H54 (cell line): ENCODE measurements around the gene USP10.
"Not testable (repeated sequence)": the region's sequence is repeated elsewhere in the genome, so short reads cannot be mapped to it uniquely, and the experiment has no call there.

ENCODE experiments used
- DNase-seq: peaks from one replicate; pipeline ENCODE4 v3.0.0; 2011; ENCODE audit warnings: low spot score, mixed read lengths; ENCODE audit not compliant: insufficient read length
- FAIRE-seq: peaks from 3 replicates; lab custom pipeline; 2011; peaks lifted over from hg19 to GRCh38; lab: Jason Lieb, UNC
- POLR2A ChIP-seq: IDR thresholded peaks from 2 replicates; pipeline ENCODE4 v1.6.1; 2011; ENCODE audit warnings: low read depth, mild to moderate bottlenecking, low read length

USP10 gene

GRCh38 chr16:84717484-84717883 is 17.7 kb downstream of the USP10 start:
- no peak for TF ChIP-seq POLR2A
- FAIRE-seq: no peak
- no peak for DNase-seq

DNA sequence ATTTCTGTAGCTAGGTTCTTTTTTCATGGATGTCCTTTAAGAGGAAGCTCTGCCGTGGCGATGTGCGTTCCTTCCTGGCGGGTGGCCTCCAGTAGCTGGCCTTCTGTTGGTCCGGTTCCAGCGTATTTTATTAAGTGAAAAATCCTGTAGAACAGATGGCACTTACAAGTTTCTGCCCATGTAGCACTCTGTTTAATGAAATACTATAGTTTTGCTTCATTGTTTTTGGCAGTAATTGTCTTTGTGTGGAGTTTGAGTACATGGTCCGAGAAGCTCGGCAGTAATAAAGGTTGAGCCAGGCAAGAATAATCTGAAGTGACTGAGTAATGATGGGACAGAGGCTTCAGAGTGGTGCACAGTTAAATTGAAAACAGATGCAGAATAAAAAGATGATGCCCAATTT is 20.4 kb downstream of the USP10 start:
- no peak for TF ChIP-seq POLR2A
- FAIRE-seq: no peak
- no peak for DNase-seq

DNA sequence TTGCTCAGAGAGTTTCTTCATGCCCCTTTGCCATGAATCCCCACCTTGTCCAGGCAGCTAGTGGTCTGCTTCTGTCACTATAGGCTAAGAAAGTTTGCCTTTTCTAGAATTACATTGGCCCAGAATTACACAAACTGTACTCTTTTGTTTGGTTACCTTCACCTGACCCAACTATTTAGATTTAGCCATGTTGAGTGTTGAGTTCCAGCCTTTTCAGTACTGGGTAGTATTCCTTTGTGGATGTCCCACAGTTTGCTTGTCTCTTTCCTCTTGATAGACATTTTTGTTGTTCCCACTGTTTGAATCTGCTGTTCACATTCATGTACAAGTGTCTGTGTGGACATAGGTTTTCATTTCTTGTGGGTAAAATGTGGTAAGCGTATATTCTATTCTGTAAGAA is 22.3 kb downstream of the USP10 start:
- no peak for TF ChIP-seq POLR2A
- FAIRE-seq: no peak
- no peak for DNase-seq

GRCh38 chr16:84723906-84724305 is 24.1 kb downstream of the USP10 start:
- FAIRE-seq (no peak), DNase-seq (no peak)
- no peak for TF ChIP-seq POLR2A

DNA sequence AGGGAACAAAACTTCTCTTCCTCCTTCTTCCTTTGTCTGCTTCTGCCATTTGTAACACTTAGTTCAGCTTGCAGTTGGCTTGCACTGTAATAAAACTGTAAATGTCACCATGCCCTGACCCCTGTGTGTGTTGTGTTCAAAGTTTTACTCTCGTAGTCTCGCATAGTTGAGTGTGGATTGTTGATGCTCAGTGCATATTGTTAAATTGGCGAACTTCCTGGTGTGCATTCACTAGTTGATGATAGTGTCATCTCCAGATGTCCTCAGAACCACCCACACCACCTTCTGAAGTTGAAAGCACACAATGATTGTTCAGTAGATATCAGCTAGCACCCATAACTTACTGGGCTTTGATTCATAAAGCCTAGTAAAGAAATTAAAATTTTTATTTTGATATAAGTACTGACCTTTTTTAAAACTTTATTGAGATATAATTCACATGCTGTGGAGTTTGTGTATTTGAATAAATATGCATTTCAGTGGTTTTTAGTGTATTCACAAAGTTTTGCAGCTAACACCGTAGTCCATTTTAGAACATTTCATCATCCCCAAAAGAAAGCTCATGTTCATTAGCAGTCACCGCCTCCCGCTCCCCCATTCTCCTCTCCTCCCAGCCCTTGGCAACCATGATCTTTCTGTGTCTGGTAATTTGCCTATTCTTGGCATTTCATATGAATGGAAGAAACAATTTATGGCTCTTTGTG is 25.0 kb downstream of the USP10 start:
- no peak for FAIRE-seq
- DNase-seq: no peak
- no peak for TF ChIP-seq POLR2A

DNA sequence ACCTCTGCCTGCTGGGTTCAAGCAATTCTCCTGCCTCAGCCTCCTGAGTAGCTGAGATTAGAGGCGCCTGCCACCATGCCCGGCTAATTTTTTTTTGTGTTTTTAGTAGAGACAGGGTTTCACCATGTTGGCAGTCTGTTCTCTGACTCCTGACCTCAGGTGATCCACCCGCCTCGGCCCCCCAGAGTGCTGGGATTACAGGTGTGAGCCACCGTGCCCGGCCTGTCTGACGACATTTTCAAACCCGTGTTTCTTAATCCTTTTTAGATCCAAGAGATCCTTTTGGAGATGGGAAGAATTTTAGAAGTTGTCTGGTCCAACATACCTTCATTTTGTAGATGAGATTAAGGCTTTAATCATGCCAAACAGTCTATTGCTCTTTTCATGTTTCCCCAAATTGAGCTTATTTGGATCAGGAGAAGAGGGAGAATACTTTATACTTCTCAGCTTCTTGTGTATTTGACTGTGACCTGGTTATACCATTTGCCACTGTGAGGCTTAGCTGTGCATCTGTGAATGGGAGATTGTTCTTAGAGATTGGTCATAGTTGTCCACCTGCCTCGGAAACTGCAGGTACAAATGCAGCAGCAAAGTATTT is 25.8 kb downstream of the USP10 start:
- DNase-seq (no peak), FAIRE-seq (no peak)
- no peak for TF ChIP-seq POLR2A

GRCh38 chr16:84726079-84726668 is 26.4 kb downstream of the USP10 start:
- DNase-seq: peak; percentile 47
- peak; percentile 76 for FAIRE-seq
- TF ChIP-seq POLR2A: no peak

- DNase-seq: no peak
- FAIRE-seq: no peak
- TF ChIP-seq POLR2A: no peak
Observed at GRCh38 chr16:84726669-84727467, 27.1 kb downstream of the USP10 start.

- no peak for FAIRE-seq
- no peak for TF ChIP-seq POLR2A
- DNase-seq: no peak
Observed at GRCh38 chr16:84728853-84729424, 29.1 kb downstream of the USP10 start.

DNA sequence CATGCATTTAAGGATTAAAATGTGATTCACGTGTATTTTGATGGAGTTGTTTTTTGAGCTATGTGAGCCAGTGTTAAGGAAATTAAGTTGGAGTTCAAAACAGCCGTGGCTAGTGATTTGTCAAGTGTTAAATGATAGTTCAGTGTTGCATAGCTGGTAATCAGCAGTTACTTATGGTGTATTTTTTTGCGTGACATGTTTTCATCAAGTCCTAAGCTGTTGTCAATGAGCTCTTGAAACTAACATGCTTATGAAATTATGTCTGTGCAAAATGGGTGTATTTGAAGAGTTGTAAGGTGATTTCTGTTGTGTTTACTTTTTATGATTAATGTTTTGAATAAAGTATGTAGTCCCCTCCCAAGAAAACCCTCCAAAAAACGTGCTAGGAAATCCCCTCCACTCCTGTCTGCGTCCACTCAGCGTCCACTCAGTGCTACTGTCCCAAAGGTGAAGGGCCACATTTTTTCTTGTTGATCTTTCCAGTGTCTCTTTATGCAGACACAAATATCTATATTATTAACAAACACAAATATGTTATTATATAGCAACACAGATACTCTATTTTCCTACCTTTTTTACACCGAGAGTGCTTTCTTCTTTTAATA is 30.0 kb downstream of the USP10 start:
- peak; percentile 53 for FAIRE-seq
- no peak for TF ChIP-seq POLR2A
- no peak for DNase-seq

DNA sequence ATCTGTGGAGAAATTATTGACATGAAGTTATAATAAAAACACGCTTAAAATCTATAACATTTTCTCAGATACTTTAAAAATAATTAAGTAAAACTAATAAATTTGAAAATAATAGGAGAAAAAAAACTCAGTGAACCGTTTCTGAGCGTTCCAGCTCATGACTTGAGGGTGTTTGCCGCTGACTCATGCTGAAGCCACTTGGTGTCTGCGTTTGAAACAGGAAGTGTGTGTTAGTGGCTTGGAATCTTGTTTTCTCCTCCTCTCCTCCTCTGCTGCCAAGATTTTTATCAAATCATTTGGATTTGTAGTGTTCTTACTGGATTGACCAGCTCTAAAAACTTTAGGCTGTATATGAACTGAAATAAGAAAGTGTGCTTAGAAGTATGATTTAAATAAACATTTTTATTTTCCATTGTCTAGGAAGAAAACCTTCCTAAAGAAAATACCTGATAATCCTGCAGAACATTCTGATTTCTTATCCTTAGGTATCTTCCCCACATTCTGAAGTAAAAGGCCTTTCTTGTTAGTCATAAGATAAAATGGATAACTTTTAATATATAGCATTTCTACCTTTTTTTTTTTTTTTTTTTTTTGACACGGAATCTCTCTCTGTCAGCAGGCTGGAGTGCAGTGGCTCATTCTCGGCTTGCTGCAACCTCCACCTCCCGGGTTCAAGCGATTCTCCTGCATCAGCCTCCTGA is 30.8 kb downstream of the USP10 start:
- peak; percentile 56 for DNase-seq
- FAIRE-seq: peak; percentile 90
- no peak for TF ChIP-seq POLR2A

DNA sequence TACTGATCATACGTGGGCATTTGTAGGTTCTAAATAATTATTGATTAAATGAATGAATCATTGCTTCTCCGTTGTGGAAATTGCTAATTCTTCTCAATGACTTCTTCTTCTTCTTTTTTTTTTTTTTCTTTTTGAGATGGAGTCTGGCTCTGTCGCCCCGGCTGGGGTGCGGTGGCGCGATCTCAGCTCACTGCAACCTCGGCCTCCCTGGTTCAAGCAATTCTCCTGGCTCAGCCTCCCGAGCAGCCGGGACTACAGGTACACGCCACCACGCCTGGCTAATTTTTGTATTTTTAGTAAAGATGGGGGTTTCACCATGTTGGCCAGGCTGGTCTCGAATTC is 32.5 kb downstream of the USP10 start:
- not testable (repeated sequence) for DNase-seq, FAIRE-seq
